HEK293 (cell line): ENCODE data around the gene WWOX.

Experiments used
- CTCF ChIA-PET: fragments of 350-600 bp; formaldehyde crosslinking; extraction: SDS; loops from one replicate; lab custom pipeline; 2021; ENCODE audit warnings: antibody characterized with exemption; lab: Yijun Ruan, JAX
- POLR2A ChIA-PET: fragments of 300-600 bp; formaldehyde crosslinking; extraction: SDS; loops from one replicate; lab custom pipeline; 2020; ENCODE audit warnings: antibody characterized with exemption, inconsistent platforms; lab: Yijun Ruan, JAX
- H3K27ac ChIP-seq: fragments of 200-500 bp; sonication (Bioruptor generic); 2 replicates; pipeline ENCODE4 v1.5.1; 2014; ENCODE audit warnings: low read depth, low read length, control low read depth, inconsistent platforms; ENCODE audit errors: extremely low read depth
- H3K36me3 ChIP-seq, 2 experiments: fragments of 200-500 bp in 1 of 2; sonication (Bioruptor generic) in 1 of 2; 1 replicate in 1 of 2; 2 replicates in 1 of 2; pipeline ENCODE4 v1.5.1; 2014 to 2017; ENCODE audit warnings: inconsistent platforms in 2 of 2, low read length in 2 of 2; ENCODE audit not compliant: control insufficient read depth in 2 of 2, insufficient read depth in 1 of 2
- H3K4me1 ChIP-seq: fragments of 200-500 bp; sonication (Bioruptor generic); 2 replicates; pipeline ENCODE4 v1.5.1; 2014; ENCODE audit warnings: mild to moderate bottlenecking, low read length, inconsistent platforms; ENCODE audit not compliant: control insufficient read depth, insufficient read depth
- H3K4me3 ChIP-seq: 2 replicates; pipeline ENCODE4 v1.5.1; 2011; ENCODE audit warnings: low read depth, mild to moderate bottlenecking, control low read depth, low read length, moderate library complexity
- H3K9me3 ChIP-seq: fragments of 200-500 bp; sonication (Bioruptor generic); 2 replicates; pipeline ENCODE4 v1.5.1; 2014; ENCODE audit warnings: low read depth, low read length, inconsistent platforms; ENCODE audit not compliant: control insufficient read depth, insufficient read depth
- HOXC10 ChIP-seq: sonication (generic); formaldehyde crosslinking; IDR thresholded peaks from 2 replicates; pipeline ENCODE4 v1.8.1; 2023; ENCODE audit warnings: mild to moderate bottlenecking, missing genetic modification reagents
- OSR2 ChIP-seq: fragments of 450-650 bp; formaldehyde crosslinking; IDR thresholded peaks from 2 replicates; pipeline ENCODE4 v1.5.1; 2016; ENCODE audit warnings: missing biosample characterization, missing genetic modification characterization
- SETDB1 ChIP-seq: IDR thresholded peaks from one replicate; pipeline ENCODE4 v1.6.1; 2017; ENCODE audit warnings: mild to moderate bottlenecking, low read length, moderate library complexity, mixed read lengths; ENCODE audit not compliant: insufficient read length
- SP7 ChIP-seq: fragments of 450-650 bp; formaldehyde crosslinking; IDR thresholded peaks from 2 replicates; pipeline ENCODE4 v1.5.1; 2016; ENCODE audit warnings: missing biosample characterization, missing genetic modification characterization
- WT1 ChIP-seq: fragments of 450-650 bp; formaldehyde crosslinking; IDR thresholded peaks from 2 replicates; pipeline ENCODE4 v1.5.1; 2016; ENCODE audit warnings: missing biosample characterization, missing genetic modification characterization
- YY2 ChIP-seq: fragments of 450-650 bp; formaldehyde crosslinking; IDR thresholded peaks from 2 replicates; pipeline ENCODE4 v1.5.1; 2016; ENCODE audit warnings: missing biosample characterization, missing genetic modification characterization
- ZBTB21 ChIP-seq: fragments of 450-650 bp; formaldehyde crosslinking; IDR thresholded peaks from 2 replicates; pipeline ENCODE4 v1.5.1; 2017; ENCODE audit warnings: missing biosample characterization, missing genetic modification characterization
- ZFP69B ChIP-seq: fragments of 450-650 bp; formaldehyde crosslinking; IDR thresholded peaks from 2 replicates; pipeline ENCODE4 v1.5.1; 2016; ENCODE audit warnings: missing biosample characterization, missing genetic modification characterization
- ZIC2 ChIP-seq: fragments of 450-650 bp; formaldehyde crosslinking; IDR thresholded peaks from 2 replicates; pipeline ENCODE4 v1.5.1; 2016; ENCODE audit warnings: missing biosample characterization, missing genetic modification characterization
- ZNF302 ChIP-seq: fragments of 450-650 bp; formaldehyde crosslinking; IDR thresholded peaks from 2 replicates; pipeline ENCODE4 v1.5.1; 2016; ENCODE audit warnings: missing biosample characterization, missing genetic modification characterization, low read depth
- ZNF350 ChIP-seq: fragments of 450-650 bp; formaldehyde crosslinking; IDR thresholded peaks from 2 replicates; pipeline ENCODE4 v1.5.0; 2017; ENCODE audit warnings: missing biosample characterization, mild to moderate bottlenecking, missing genetic modification characterization
- ZNF366 ChIP-seq: fragments of 450-650 bp; formaldehyde crosslinking; conservative IDR thresholded peaks from 2 replicates; pipeline ENCODE4 v1.5.1; 2016; ENCODE audit warnings: missing biosample characterization, missing genetic modification characterization
- ZNF398 ChIP-seq: fragments of 450-650 bp; formaldehyde crosslinking; IDR thresholded peaks from 2 replicates; pipeline ENCODE4 v1.5.1; 2017; ENCODE audit warnings: missing biosample characterization, missing genetic modification characterization
- ZNF549 ChIP-seq: fragments of 450-650 bp; IDR thresholded peaks from 2 replicates; pipeline ENCODE4 v1.5.1; 2018; ENCODE audit warnings: missing biosample characterization, missing genetic modification characterization, mild to moderate bottlenecking, inconsistent platforms, moderate library complexity
- ZNF580 ChIP-seq: fragments of 450-650 bp; formaldehyde crosslinking; IDR thresholded peaks from 2 replicates; pipeline ENCODE4 v1.5.1; 2016; ENCODE audit warnings: missing biosample characterization, missing genetic modification characterization
- ZNF639 ChIP-seq: fragments of 450-650 bp; formaldehyde crosslinking; IDR thresholded peaks from 2 replicates; pipeline ENCODE4 v1.5.1; 2016; ENCODE audit warnings: missing biosample characterization, missing genetic modification characterization
- ZNF660 ChIP-seq: fragments of 450-650 bp; IDR thresholded peaks from 2 replicates; pipeline ENCODE4 v1.5.1; 2018; ENCODE audit warnings: missing biosample characterization, mild to moderate bottlenecking, missing genetic modification characterization
- ZNF677 ChIP-seq: fragments of 450-650 bp; IDR thresholded peaks from 2 replicates; pipeline ENCODE4 v1.5.0; 2018; ENCODE audit warnings: missing biosample characterization, mild to moderate bottlenecking, missing genetic modification characterization, moderate library complexity
- ZNF704 ChIP-seq: fragments of 450-650 bp; formaldehyde crosslinking; IDR thresholded peaks from 2 replicates; pipeline ENCODE4 v1.5.1; 2016; ENCODE audit warnings: missing biosample characterization, missing genetic modification characterization
- ZNF747 ChIP-seq: fragments of 450-650 bp; formaldehyde crosslinking; IDR thresholded peaks from 2 replicates; pipeline ENCODE4 v1.5.1; 2016; ENCODE audit warnings: missing biosample characterization, missing genetic modification characterization
- ZNF791 ChIP-seq: fragments of 450-650 bp; formaldehyde crosslinking; IDR thresholded peaks from 2 replicates; pipeline ENCODE4 v1.5.1; 2016; ENCODE audit warnings: missing biosample characterization, missing genetic modification characterization
- TF ChIP-seq, protein P1 (sequence below): fragments of 450-650 bp; formaldehyde crosslinking; IDR thresholded peaks from 2 replicates; pipeline ENCODE4 v1.5.1; 2017; ENCODE audit warnings: missing biosample characterization, missing genetic modification characterization
- TF ChIP-seq, protein P2 (sequence below): sonication (generic); formaldehyde crosslinking; IDR thresholded peaks from 2 replicates; pipeline ENCODE4 v1.8.1; 2022; ENCODE audit warnings: mild to moderate bottlenecking, moderate library complexity, missing genetic modification reagents

The WWOX gene

DNA sequence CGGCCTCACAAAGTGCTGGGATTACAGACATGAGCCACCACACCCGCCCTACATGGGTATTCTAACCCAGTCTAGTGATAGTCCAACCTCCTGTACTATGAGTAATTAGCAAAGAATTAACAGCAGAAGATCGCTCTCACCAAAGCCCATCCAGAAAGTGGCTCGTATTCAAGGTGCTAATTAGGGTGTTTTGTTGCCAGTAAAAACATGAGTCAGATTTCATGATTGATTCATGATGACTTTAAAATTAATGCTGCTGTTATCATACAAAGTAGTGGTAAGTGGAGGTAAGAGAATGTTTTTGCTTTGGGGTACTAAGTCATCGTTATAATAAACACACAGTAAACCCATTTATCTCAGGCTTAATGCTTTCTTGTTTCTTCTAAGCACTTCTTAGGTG lies 428.8 kb downstream of the WWOX start:
- Histone ChIP-seq H3K27ac (no peak overlapping the region), H3K4me1 (no peaks in the 10 kb centered on the region; the same call in 1 of the 2 replicates), H3K36me3 (no peaks in the 10 kb centered on the region), H3K4me3 (no peak overlapping the region), H3K9me3 (no peaks in the 10 kb centered on the region)
- TF ChIP-seq OSR2 (tag by site-specific recombination) = peak; percentile 27; the same call in 1 of the 2 replicates
- TF ChIP-seq WT1 = no peak
- no peak for TF ChIP-seq ZBTB21 (tag by site-specific recombination)
- TF ChIP-seq SP7 (tag by site-specific recombination) = peak; percentile 95
- TF ChIP-seq ZNF580 = no peak
- 0 out of 2 replicates have a peak, but pooled peaks have one; percentile 31 for TF ChIP-seq ZNF366 (tag by site-specific recombination)
- no peak for TF ChIP-seq ZNF791 (tag by site-specific recombination)
- no peak for TF ChIP-seq ZNF549 (tag by site-specific recombination)
- no peak for TF ChIP-seq HOXC10
- no peak for TF ChIP-seq ZNF747 (tag by site-specific recombination)
- TF ChIP-seq SETDB1 = no peak
- no peak for TF ChIP-seq ZNF398 (tag by site-specific recombination)
- POLR2A ChIA-PET = no interaction called here
- CTCF ChIA-PET = no interaction called here

DNA sequence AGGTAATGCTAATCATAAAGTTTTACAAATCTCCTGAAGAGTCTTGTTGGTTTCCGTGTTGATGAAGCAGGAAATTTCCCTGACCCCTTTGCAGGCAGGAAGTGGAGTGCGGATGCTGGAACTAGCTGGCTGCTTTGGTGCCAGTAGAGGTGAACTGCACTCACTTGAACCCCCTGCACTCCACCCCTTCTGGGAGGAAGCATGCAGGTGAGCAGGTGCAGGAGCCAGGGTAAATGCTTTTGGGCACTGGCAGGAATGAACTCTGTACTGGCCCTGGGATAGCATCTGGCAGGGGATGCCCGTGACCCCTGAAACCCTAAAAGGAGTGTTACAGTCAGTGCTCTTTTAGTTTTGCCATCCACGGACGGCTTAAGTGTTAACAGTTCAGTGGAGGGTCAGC lies 430.4 kb downstream of the WWOX start:
- H3K4me1 ChIP-seq = no peaks in the 10 kb centered on the region; the same call in 1 of the 2 replicates
- H3K9me3 ChIP-seq = no peaks in the 10 kb centered on the region
- CTCF ChIA-PET = no interaction called here
- no peak overlapping the region for H3K27ac ChIP-seq
- no peak overlapping the region for H3K4me3 ChIP-seq
- no peak for TF ChIP-seq ZNF639 (tag by site-specific recombination)
- no peaks in the 10 kb centered on the region for H3K36me3 ChIP-seq
- POLR2A ChIA-PET = no interaction called here

- H3K9me3 ChIP-seq = no peaks in the 10 kb centered on the region
- TF ChIP-seq ZNF677 (tag by site-specific recombination) = peak; percentile 95
- peak; percentile 43 for TF ChIP-seq ZIC2 (tag by site-specific recombination)
- no peak for TF ChIP-seq ZFP69B (tag by site-specific recombination)
- H3K4me3 ChIP-seq = no peak overlapping the region
- ChIA-PET POLR2A (no interaction called here), CTCF (interaction anchor here (0.6 to 0.7 kb wide), 2 partner anchors 55 to 171 kb away, joined by 3 read pairs; no protein-coding TSS in a partner anchor)
- no peaks in the 10 kb centered on the region; the same call in 1 of the 2 replicates for H3K4me1 ChIP-seq
- H3K36me3 ChIP-seq = no peaks in the 10 kb centered on the region
- no peak overlapping the region for H3K27ac ChIP-seq
Observed at GRCh38 chr16:78530283-78530682, 430.8 kb downstream of the WWOX start.

DNA sequence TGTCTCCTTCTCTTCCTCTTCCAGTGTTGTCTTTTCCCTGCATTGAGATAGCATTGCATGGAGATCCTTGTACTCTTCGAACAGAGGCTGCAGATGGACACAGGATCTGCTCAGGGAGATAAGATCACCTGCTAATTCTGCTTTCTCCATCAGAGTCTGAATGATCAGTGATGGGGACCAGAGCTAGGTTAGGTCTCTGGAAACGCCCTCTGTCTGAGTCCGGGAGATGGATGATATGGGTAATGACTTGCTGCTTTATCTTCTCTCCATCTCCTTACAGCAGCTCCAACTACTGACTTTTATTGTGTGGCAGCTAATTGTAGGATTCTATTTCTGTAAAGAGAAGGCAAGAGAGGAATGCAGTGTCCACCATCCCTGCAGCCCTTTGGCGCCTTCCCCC lies 435.6 kb downstream of the WWOX start:
- CTCF ChIA-PET = interaction anchor here (0.7 kb wide), 2 partner anchors 29 to 339 kb away, joined by 3 to 4 read pairs; no protein-coding TSS in a partner anchor
- Histone ChIP-seq H3K4me1 (no peaks in the 10 kb centered on the region), H3K4me3 (no peak overlapping the region), H3K27ac (no peak overlapping the region), H3K9me3 (no peaks in the 10 kb centered on the region), H3K36me3 (no peaks in the 10 kb centered on the region)
- POLR2A ChIA-PET = no interaction called here
- TF ChIP-seq ZNF791 (tag by site-specific recombination) (no peak), ZNF302 (no peak), YY2 (no peak), ZNF704 (no peak), ZNF660 (tag by site-specific recombination) (no peak), ZNF350 (tag by site-specific recombination) (no peak)
- TF ChIP-seq, protein P1, sequence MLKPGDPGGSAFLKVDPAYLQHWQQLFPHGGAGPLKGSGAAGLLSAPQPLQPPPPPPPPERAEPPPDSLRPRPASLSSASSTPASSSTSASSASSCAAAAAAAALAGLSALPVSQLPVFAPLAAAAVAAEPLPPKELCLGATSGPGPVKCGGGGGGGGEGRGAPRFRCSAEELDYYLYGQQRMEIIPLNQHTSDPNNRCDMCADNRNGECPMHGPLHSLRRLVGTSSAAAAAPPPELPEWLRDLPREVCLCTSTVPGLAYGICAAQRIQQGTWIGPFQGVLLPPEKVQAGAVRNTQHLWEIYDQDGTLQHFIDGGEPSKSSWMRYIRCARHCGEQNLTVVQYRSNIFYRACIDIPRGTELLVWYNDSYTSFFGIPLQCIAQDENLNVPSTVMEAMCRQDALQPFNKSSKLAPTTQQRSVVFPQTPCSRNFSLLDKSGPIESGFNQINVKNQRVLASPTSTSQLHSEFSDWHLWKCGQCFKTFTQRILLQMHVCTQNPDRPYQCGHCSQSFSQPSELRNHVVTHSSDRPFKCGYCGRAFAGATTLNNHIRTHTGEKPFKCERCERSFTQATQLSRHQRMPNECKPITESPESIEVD (tag by site-specific recombination) = no peak
- TF ChIP-seq, protein P2, sequence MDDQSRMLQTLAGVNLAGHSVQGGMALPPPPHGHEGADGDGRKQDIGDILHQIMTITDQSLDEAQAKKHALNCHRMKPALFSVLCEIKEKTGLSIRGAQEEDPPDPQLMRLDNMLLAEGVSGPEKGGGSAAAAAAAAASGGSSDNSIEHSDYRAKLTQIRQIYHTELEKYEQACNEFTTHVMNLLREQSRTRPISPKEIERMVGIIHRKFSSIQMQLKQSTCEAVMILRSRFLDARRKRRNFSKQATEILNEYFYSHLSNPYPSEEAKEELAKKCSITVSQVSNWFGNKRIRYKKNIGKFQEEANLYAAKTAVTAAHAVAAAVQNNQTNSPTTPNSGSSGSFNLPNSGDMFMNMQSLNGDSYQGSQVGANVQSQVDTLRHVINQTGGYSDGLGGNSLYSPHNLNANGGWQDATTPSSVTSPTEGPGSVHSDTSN = no peak
